KMS-11 (cell line): ENCODE results near the gene FKBP7.
"Not testable (repeated sequence)": the region's sequence is repeated elsewhere in the genome, so short reads cannot be mapped to it uniquely, and the experiment has no call there.

Experiments used
- H2AFZ ChIP-seq: fragments of 200-600 bp; sonication (generic); 2 replicates; pipeline ENCODE4 v1.6.1; 2016; ENCODE audit warnings: antibody characterized with exemption, mixed run types, low read depth
- H3K27ac ChIP-seq: fragments of 200-600 bp; sonication (generic); 2 replicates; pipeline ENCODE4 v1.6.1; 2016; ENCODE audit warnings: mild to moderate bottlenecking, mixed run types
- H3K27me3 ChIP-seq: fragments of 200-600 bp; sonication (generic); 2 replicates; pipeline ENCODE4 v1.6.1; 2017; ENCODE audit warnings: mild to moderate bottlenecking, low read depth, mixed run types, moderate library complexity; ENCODE audit not compliant: insufficient read depth
- H3K36me3 ChIP-seq: fragments of 200-600 bp; sonication (generic); 2 replicates; pipeline ENCODE4 v1.6.1; 2017; ENCODE audit warnings: mild to moderate bottlenecking, mixed run types; ENCODE audit not compliant: insufficient read depth
- H3K4me1 ChIP-seq: fragments of 200-600 bp; sonication (generic); 2 replicates; pipeline ENCODE4 v1.6.1; 2016; ENCODE audit warnings: mild to moderate bottlenecking, low read depth, mixed run types; ENCODE audit not compliant: poor library complexity, severe bottlenecking
- H3K4me2 ChIP-seq: fragments of 200-600 bp; sonication (generic); 2 replicates; pipeline ENCODE4 v1.7.0; 2016; ENCODE audit warnings: mild to moderate bottlenecking, mixed run types
- H3K4me3 ChIP-seq: fragments of 200-600 bp; sonication (generic); IDR thresholded peaks from 2 replicates; pipeline ENCODE4 v1.6.1; 2017; ENCODE audit warnings: low read depth, low read length, mixed read lengths; ENCODE audit not compliant: insufficient read depth
- H3K79me2 ChIP-seq: fragments of 200-600 bp; sonication (generic); 2 replicates; pipeline ENCODE4 v1.6.1; 2016; ENCODE audit warnings: low read depth, mixed run types; ENCODE audit not compliant: insufficient read depth
- H3K9ac ChIP-seq: fragments of 200-600 bp; sonication (generic); 2 replicates; pipeline ENCODE4 v1.6.1; 2016; ENCODE audit warnings: mild to moderate bottlenecking, mixed run types
- H4K20me1 ChIP-seq: fragments of 200-600 bp; sonication (generic); 2 replicates; pipeline ENCODE4 v1.6.1; 2016; ENCODE audit warnings: mild to moderate bottlenecking, mixed run types; ENCODE audit not compliant: insufficient read depth
- CTCF ChIP-seq: fragments of 200-600 bp; sonication (generic); conservative IDR thresholded peaks from 2 replicates; pipeline ENCODE4 v1.6.1; 2017; ENCODE audit warnings: low read depth, mild to moderate bottlenecking, antibody characterized with exemption, low read length, moderate library complexity, mixed read lengths

The FKBP7 gene

GRCh38 chr2:178428396-178428806 is 50.0 kb downstream of the FKBP7 start:
- no peaks in the 10 kb centered on the region for H4K20me1 ChIP-seq
- H2AFZ ChIP-seq, result no peak overlapping the region
- no peak overlapping the region for H3K4me2 ChIP-seq
- H3K36me3 ChIP-seq, result peaks cover 18% of the 10 kb centered on the region; the same call in 1 of the 2 replicates
- no peak overlapping the region for H3K27ac ChIP-seq
- H3K4me3 ChIP-seq, result no peak overlapping the region
- no peaks in the 10 kb centered on the region for H3K4me1 ChIP-seq
- H3K27me3 ChIP-seq, result no peaks in the 10 kb centered on the region
- H3K9ac ChIP-seq, result no peak overlapping the region
- no peak for TF ChIP-seq CTCF
- peaks cover 20% of the 10 kb centered on the region for H3K79me2 ChIP-seq

GRCh38 chr2:178427458-178427857 is 50.9 kb downstream of the FKBP7 start:
- Histone ChIP-seq H3K36me3 (peaks cover 18% of the 10 kb centered on the region; the same call in 1 of the 2 replicates), H3K27me3 (no peaks in the 10 kb centered on the region), H3K4me1 (no peaks in the 10 kb centered on the region), H4K20me1 (no peaks in the 10 kb centered on the region), H3K4me3 (no peak overlapping the region), H3K27ac (no peak overlapping the region), H3K79me2 (peaks cover 24% of the 10 kb centered on the region), H3K4me2 (no peak overlapping the region), H2AFZ (no peak overlapping the region), H3K9ac (no peak overlapping the region)
- no peak for TF ChIP-seq CTCF

- H3K27me3 ChIP-seq, result no peaks in the 10 kb centered on the region
- TF ChIP-seq CTCF, result no peak
- no peak overlapping the region for H2AFZ ChIP-seq
- no peaks in the 10 kb centered on the region for H4K20me1 ChIP-seq
- no peak overlapping the region for H3K4me3 ChIP-seq
- peaks cover 15% of the 10 kb centered on the region; the same call in 1 of the 2 replicates for H3K36me3 ChIP-seq
- H3K4me2 ChIP-seq, result no peak overlapping the region
- H3K79me2 ChIP-seq, result peaks cover 29% of the 10 kb centered on the region
- H3K9ac ChIP-seq, result no peak overlapping the region
- H3K4me1 ChIP-seq, result no peaks in the 10 kb centered on the region
- no peak overlapping the region for H3K27ac ChIP-seq
Measured at GRCh38 chr2:178426388-178426787, 52.0 kb downstream of the FKBP7 start.

GRCh38 chr2:178425255-178425827 is 53.1 kb downstream of the FKBP7 start:
- no peak overlapping the region for H3K9ac ChIP-seq
- H3K4me1 ChIP-seq, result no peaks in the 10 kb centered on the region
- no peak for TF ChIP-seq CTCF
- H2AFZ ChIP-seq, result no peak overlapping the region
- no peak overlapping the region for H3K4me2 ChIP-seq
- H3K4me3 ChIP-seq, result no peak overlapping the region
- peaks cover 14% of the 10 kb centered on the region; the same call in 1 of the 2 replicates for H3K36me3 ChIP-seq
- no peak overlapping the region for H3K27ac ChIP-seq
- no peaks in the 10 kb centered on the region for H4K20me1 ChIP-seq
- no peaks in the 10 kb centered on the region for H3K27me3 ChIP-seq
- H3K79me2 ChIP-seq, result peaks cover 34% of the 10 kb centered on the region

- H3K79me2 ChIP-seq, result peaks cover 38% of the 10 kb centered on the region
- H3K4me2 ChIP-seq, H3K27me3 ChIP-seq, H3K27ac ChIP-seq, H3K4me1 ChIP-seq, H3K9ac ChIP-seq, H4K20me1 ChIP-seq, H2AFZ ChIP-seq, H3K36me3 ChIP-seq, H3K4me3 ChIP-seq: not testable (repeated sequence)
Measured at GRCh38 chr2:178423746-178424145, 54.7 kb downstream of the FKBP7 start.
